Measurements from ENCODE around the gene RAB20. TPM values are rescaled to one million over a fixed set of nuclear protein-coding genes. Genes with fewer than 3 reads are reported as not detected.

The RAB20 gene
- total RNA-seq, 1 experiment from 2014 or later = 147 TPM

DNA sequence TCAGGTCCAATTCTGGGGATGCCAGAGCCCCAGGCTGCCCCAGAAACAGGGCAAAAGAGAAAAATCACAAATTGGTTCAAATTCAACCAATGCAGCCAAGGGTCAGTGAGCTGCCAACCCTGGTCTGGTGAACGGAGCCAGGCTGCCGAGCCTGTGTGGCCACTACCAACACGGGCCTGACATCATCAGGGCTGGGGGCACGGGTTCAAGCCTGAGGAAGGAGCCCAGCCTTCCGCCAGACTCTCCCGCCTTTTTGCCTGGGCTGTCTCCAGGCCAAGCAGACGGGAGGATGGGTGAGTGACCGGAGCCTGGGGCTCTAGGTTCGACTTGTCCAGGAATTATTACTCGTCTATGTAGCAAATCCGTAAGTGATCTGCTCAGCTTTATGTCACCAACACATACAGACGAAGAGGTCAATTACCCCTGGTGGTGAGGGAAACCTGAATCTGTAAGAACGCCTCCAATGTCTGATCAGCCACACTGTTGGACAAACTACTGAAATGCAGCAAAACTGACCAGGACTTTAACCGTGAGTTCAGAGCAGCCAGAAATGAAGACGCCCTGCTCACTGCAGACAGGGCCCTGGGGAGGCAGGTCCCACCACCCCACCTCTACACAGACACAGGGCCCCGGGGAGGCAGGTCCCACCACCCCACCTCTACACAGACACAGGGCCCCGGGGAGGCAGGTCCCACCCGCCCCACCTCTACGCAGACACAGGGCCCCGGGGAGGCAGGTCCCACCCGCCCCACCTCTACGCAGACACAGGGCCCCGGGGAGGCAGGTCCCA is 31.8 kb downstream of the RAB20 start:
- peak; percentile 53 for DNase-seq (ENCODE audit: low spot score)

GRCh38 chr13:110528911-110529310 is 32.6 kb downstream of the RAB20 start:
- peak; percentile 19 for DNase-seq (ENCODE audit: low spot score)

GRCh38 chr13:110528371-110528770 is 33.2 kb downstream of the RAB20 start:
- no peak for DNase-seq (ENCODE audit: low spot score)

DNA sequence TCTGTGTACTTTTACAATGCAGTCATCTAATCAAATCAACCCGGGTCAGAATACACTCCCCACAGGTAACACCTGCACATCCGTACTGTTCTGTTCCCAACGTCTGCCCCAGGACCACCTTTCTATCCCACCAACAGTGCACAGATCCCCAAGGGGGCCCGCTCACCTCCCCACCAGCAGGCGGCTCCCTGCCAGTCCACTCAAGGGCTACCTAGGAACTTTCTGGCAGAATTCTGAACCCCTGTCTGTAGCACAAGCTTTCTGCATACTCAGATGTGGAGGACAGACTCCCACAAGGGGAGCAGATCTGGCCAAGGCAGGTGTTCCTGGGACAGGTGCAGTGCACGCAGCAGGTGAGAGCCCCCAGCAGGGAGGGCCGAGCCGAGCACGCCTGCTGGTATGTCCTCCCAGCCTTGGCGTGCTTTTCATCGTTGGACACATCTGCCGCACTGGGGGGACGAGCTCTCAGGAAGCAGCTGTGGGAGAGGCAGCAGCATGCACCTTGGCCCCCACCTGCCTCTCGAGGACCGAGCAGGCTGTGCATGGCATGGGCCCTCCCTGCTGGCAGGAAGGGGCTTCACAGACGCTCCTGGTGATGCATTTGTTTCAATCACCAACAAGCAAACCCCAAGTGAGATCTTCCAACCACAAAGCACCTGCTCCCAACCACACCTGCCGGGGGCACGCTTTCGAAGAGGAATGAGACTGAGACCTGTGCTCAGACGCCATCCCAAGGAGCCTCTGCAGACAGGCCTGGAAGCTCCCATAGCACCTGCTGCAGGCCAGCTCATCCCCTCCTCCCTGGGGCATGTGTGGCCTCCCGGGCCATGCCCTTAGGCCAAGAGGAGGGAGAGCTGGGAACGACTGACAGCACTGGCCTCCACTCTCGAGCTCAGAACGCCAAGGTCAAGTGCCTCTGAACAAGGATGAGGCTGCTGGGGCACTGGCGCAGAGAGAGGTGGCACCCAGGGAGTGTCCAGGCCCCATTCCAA is 35.9 kb downstream of the RAB20 start:
- DNase-seq (ENCODE audit: low spot score) = peak; percentile 67

GRCh38 chr13:110524541-110525257 is 36.8 kb downstream of the RAB20 start:
- DNase-seq (ENCODE audit: low spot score) = peak; percentile 89

GRCh38 chr13:110523838-110524540 is 37.5 kb downstream of the RAB20 start:
- DNase-seq (ENCODE audit: low spot score) = no peak

- DNase-seq (ENCODE audit: low spot score) = no peak
These were observed 38.3 kb downstream of the RAB20 start for GRCh38 chr13:110523180-110523579.

GRCh38 chr13:110522721-110523120 is 38.8 kb downstream of the RAB20 start:
- no peak for DNase-seq (ENCODE audit: low spot score)

GRCh38 chr13:110521946-110522345 is 39.6 kb downstream of the RAB20 start:
- no peak for DNase-seq (ENCODE audit: low spot score)

GRCh38 chr13:110521296-110521680 is 40.2 kb downstream of the RAB20 start:
- no peak for DNase-seq (ENCODE audit: low spot score)

DNA sequence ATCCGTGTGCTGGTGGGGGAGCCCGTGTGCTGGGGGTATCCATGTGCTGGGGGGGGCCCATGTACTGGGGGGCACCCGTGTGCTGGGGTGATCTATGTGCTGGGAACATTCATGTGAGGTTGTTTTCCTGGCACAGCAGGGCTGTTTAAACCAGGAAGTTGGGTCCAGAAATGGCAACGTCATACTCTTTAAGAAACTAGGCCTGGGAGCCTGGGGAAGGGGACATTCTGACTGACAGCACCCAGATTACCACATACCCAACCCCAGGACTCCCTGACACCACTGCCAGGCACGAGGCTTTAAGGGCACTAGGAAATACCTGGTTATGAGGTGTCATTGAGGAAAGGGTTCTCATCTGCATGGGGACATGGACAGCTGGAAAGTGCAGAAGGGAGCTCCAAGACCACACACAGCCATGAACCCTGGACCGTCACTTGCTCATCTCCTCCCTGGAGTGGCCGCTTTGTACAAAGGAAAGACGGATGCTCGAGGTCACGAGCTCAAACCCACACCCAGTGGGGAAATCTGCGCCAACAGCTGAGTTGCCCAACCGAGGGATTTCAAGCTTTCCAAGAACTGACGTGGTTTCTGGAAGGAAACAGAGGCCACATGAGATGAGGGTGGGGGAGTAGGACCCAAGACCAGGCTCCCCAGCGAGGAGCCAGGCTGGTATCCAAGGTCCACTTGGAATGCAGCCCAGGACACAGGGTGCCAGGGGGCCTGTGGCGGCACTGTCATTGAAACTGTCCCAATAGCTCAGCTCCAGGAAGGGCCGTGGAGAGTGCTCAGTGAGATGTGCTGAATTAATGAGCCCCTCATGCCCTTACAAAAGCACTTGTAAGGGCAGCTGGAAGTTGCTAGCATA is 40.9 kb downstream of the RAB20 start:
- peak; percentile 18 for DNase-seq (ENCODE audit: low spot score)

DNA sequence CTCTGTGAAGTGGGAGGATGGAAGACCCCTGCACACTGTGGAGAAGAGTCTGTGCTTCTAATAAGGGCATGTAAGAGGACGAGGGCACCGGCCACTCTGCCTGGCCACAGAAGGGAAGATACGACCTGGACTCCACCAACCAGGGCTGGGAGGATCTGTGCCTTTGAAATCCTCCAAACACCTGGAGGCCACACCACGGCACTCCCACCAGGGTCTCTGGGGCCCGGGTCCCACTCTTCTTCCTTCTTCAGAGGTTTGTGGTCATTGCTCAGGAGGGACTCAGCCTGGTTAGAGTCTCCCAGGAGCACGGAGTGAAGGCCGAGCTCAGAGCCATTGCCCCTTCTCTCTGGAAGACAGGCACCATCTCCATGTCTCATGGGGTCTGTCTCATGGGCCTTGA is 42.0 kb downstream of the RAB20 start:
- no peak for DNase-seq (ENCODE audit: low spot score)

DNA sequence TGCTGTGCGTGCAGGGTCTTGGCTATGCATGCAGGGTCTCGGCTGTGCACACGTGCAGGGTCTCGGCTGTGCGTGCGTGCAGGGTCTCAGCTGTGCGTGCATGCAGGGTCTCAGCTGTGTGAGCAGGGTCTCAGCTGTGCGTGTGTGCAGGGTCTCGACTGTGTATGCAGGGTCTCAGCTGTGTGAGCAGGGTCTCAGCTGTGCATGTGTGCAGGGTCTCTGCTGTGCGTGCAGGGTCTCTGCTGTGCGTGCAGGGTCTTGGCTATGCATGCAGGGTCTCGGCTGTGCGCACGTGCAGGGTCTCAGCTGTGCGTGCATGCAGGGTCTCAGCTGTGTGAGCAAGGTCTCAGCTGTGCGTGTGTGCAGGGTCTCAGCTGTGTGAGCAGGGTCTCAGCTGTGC is 42.5 kb downstream of the RAB20 start:
- DNase-seq (ENCODE audit: low spot score) = no peak

GRCh38 chr13:110518571-110518970 is 43.0 kb downstream of the RAB20 start:
- no peak for DNase-seq (ENCODE audit: low spot score)

DNA sequence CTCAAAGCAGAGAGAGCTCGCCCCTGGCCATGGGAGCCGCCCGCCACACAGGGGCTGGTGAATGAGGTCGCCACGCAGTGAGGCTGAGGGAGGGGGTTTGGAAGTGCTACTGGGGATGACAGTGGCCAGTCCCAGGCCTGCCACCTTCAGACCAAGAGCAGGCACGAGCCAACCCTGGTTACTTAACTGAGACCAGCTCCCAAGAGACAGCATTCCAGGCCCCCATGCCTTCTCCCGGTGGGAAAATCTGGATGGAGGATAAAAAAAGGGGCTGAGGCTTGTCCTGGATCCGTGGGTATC is 43.3 kb downstream of the RAB20 start:
- DNase-seq (ENCODE audit: low spot score) = no peak

- no peak for DNase-seq (ENCODE audit: low spot score)
These were observed 43.9 kb downstream of the RAB20 start for GRCh38 chr13:110517505-110518225.

- no peak for DNase-seq (ENCODE audit: low spot score)
These were observed 45.0 kb downstream of the RAB20 start for GRCh38 chr13:110516500-110516899.

GRCh38 chr13:110512198-110512740 is 49.3 kb downstream of the RAB20 start:
- no peak for DNase-seq (ENCODE audit: low spot score)

GRCh38 chr13:110511509-110512181 is 49.9 kb downstream of the RAB20 start:
- DNase-seq (ENCODE audit: low spot score) = no peak
